Vagina (tissue), 2 donors: ENCODE results near the gene SPTBN1.

ENCODE experiments used
- CTCF ChIP-seq, 3 experiments: fragments of 450-650 bp in 2 of 3; fragments of 200-600 bp in 1 of 3; sonication (generic) in 1 of 3; IDR thresholded peaks; one replicate each; pipeline ENCODE4 v1.5.1; 2017 to 2019; ENCODE audit warnings: antibody characterized with exemption in 3 of 3, mild to moderate bottlenecking in 2 of 3, moderate library complexity in 2 of 3
- POLR2A ChIP-seq, 2 donors: fragments of 450-650 bp; IDR thresholded peaks; one replicate each; pipeline ENCODE4 v1.6.1; 2017; ENCODE audit warnings: antibody characterized with exemption in 2 of 2, mild to moderate bottlenecking in 2 of 2, moderate library complexity in 2 of 2
- POLR2AphosphoS5 ChIP-seq, 2 donors: sonication (generic); formaldehyde crosslinking; IDR thresholded peaks; one replicate each; pipeline ENCODE4 v1.9.0; 2017; ENCODE audit warnings: antibody characterized with exemption in 2 of 2, mild to moderate bottlenecking in 2 of 2, low read depth in 1 of 2; ENCODE audit not compliant: insufficient read depth in 1 of 2

GRCh38 chr2:54577944-54578647, 122.0 kb downstream of the SPTBN1 start:
- TF ChIP-seq CTCF (IDR thresholded peaks at IDR 0.05) (no peak), POLR2A (IDR thresholded peaks at IDR 0.05) (no peak), POLR2AphosphoS5 (IDR thresholded peaks at IDR 0.05; ENCODE audit: insufficient read depth in 1 of 2, low read depth in 1 of 2) (no peak)
